ENCODE measurements around the gene H2BW1. TPM values are rescaled to one million over a fixed set of nuclear protein-coding genes. Genes with fewer than 3 reads are reported as not detected.

The H2BW1 gene
- polyA plus RNA-seq, 3 donors: not detected

Other genes with a start within 250 kb of the H2BW1 start
- gene PLP1, start 236.9 kb downstream of the H2BW1 start, polyA plus RNA-seq: not detected
- under 1 TPM in 2 of 3 donors, not detected in 1; 0.01 to 0.08 TPM for gene RAB9B, start 181.5 kb downstream of the H2BW1 start, polyA plus RNA-seq
- 1 to 10 TPM; 1.1 to 2.2 (median 2.0) TPM for gene TMSB15B, start 51.1 kb downstream of the H2BW1 start, polyA plus RNA-seq
- gene H2BW2, start 26.2 kb upstream of the H2BW1 start, polyA plus RNA-seq: not detected
- gene TMSB15C, start 62.5 kb upstream of the H2BW1 start, polyA plus RNA-seq: under 1 TPM in 1 of 3 donors, not detected in 2; 0.21 TPM
- not detected for gene ZCCHC18, start 98.8 kb upstream of the H2BW1 start, polyA plus RNA-seq
- gene SLC25A53, start 143.3 kb upstream of the H2BW1 start, polyA plus RNA-seq: 1 to 10 TPM; 5.9 to 9.6 (median 7.6) TPM
- gene FAM199X, start 152.7 kb upstream of the H2BW1 start, polyA plus RNA-seq: 1 to 10 TPM; 4.1 to 8.2 (median 5.0) TPM
- not detected for gene ESX1, start 241.2 kb upstream of the H2BW1 start, polyA plus RNA-seq